Esophagus muscularis mucosa (tissue), 3 donors: ENCODE data around the gene PDPR.

Source experiments
- POLR2A ChIP-seq: fragments of 450-650 bp; IDR thresholded peaks from one replicate; pipeline ENCODE4 v1.6.1; 2017; ENCODE audit warnings: antibody characterized with exemption, moderate library complexity, mild to moderate bottlenecking, low read depth
- TF ChIP-seq, protein P1 (sequence below), 3 experiments: fragments of 200-600 bp in 2 of 3; fragments of 450-650 bp in 1 of 3; sonication (generic) in 2 of 3; IDR thresholded peaks; one replicate each; pipeline ENCODE4 v1.5.1; 2017 to 2019; ENCODE audit warnings: antibody characterized with exemption in 3 of 3, mild to moderate bottlenecking in 2 of 3, moderate library complexity in 1 of 3

DNA sequence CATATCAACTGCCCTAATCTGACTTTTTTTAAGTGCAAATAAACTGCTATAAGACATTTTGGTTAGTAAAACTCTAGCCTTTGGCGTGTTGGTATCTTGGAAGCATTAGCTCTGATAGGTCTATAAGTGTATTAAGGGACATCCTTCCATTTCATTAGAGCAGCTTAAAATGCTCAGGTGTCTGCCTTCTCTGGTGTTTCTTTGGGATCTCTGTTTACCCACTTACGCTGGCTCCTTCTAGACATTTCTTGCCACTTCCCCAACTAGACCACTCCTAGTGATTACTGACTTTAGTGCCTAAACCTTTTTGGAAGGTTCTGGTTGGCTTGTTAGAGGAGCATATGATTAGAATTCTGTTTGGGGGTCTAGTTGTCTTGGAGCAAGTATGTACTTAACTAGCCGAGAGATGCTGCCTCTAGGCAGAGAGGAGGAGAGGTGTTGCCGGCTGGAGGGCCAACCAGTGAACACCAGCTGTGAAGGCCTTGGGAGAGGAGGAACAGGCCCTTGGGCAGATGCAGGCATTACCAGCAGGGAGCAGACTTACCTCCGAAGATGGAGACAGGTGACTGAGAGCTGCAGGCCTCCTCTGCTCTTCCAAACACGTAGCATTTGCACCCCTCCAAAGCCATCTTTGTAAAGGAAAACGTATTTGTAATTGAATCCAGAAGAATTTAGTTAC is 44.3 kb downstream of the PDPR start:
- TF ChIP-seq, protein P1, sequence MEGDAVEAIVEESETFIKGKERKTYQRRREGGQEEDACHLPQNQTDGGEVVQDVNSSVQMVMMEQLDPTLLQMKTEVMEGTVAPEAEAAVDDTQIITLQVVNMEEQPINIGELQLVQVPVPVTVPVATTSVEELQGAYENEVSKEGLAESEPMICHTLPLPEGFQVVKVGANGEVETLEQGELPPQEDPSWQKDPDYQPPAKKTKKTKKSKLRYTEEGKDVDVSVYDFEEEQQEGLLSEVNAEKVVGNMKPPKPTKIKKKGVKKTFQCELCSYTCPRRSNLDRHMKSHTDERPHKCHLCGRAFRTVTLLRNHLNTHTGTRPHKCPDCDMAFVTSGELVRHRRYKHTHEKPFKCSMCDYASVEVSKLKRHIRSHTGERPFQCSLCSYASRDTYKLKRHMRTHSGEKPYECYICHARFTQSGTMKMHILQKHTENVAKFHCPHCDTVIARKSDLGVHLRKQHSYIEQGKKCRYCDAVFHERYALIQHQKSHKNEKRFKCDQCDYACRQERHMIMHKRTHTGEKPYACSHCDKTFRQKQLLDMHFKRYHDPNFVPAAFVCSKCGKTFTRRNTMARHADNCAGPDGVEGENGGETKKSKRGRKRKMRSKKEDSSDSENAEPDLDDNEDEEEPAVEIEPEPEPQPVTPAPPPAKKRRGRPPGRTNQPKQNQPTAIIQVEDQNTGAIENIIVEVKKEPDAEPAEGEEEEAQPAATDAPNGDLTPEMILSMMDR (IDR thresholded peaks at IDR 0.05): no peak
- no peak for TF ChIP-seq POLR2A
